Vagina (tissue), 2 donors: ENCODE results near the gene RPTOR. TPM values are rescaled to one million over a fixed set of nuclear protein-coding genes. Genes with fewer than 3 reads are reported as not detected.

Experiments
- DNase-seq, 2 donors: peaks; one replicate each; pipeline ENCODE4 v3.0.0-alpha.2; 2017; ENCODE audit errors: extremely low spot score in 2 of 2
- H3K27ac ChIP-seq: fragments of 200-600 bp; sonication (generic); one replicate; pipeline ENCODE4 v1.5.1; 2019
- H3K27me3 ChIP-seq: fragments of 200-600 bp; sonication (generic); one replicate; pipeline ENCODE4 v1.5.1; 2019
- H3K36me3 ChIP-seq, 2 donors: fragments of 200-600 bp; sonication (generic); one replicate each; pipeline ENCODE4 v1.5.1; 2017 to 2019
- H3K4me1 ChIP-seq: fragments of 200-600 bp; sonication (generic); one replicate; pipeline ENCODE4 v1.5.1; 2019
- H3K4me3 ChIP-seq, 2 donors: fragments of 200-600 bp; sonication (generic); 1 replicate in 1 of 2; 2 replicates in 1 of 2; pipeline ENCODE4 v1.5.1; 2016 to 2019
- H3K9me3 ChIP-seq: fragments of 200-600 bp; sonication (generic); one replicate; pipeline ENCODE4 v1.5.1; 2019
- POLR2A ChIP-seq, 2 donors: fragments of 450-650 bp; IDR thresholded peaks; one replicate each; pipeline ENCODE4 v1.6.1; 2017; ENCODE audit warnings: antibody characterized with exemption in 2 of 2, mild to moderate bottlenecking in 2 of 2, moderate library complexity in 2 of 2
- POLR2AphosphoS5 ChIP-seq, 2 donors: sonication (generic); formaldehyde crosslinking; IDR thresholded peaks; one replicate each; pipeline ENCODE4 v1.9.0; 2017; ENCODE audit warnings: antibody characterized with exemption in 2 of 2, mild to moderate bottlenecking in 2 of 2, low read depth in 1 of 2; ENCODE audit not compliant: insufficient read depth in 1 of 2
- intact Hi-C: fragments of 100-400 bp; cut with DNase I; formaldehyde crosslinking; loops from one replicate; pipeline ENCODE4 v1.15.1; 2023
- total RNA-seq: library from RNA; depleted of rRNA; stranded (reverse); fragments of >200 nt; gene quantifications from one replicate; pipeline ENCODE4 v1.2.3, GENCODE V29; 2016
- TF ChIP-seq, protein P1 (sequence below), 3 experiments: fragments of 450-650 bp in 2 of 3; fragments of 200-600 bp in 1 of 3; sonication (generic) in 1 of 3; IDR thresholded peaks; one replicate each; pipeline ENCODE4 v1.5.1; 2017 to 2019; ENCODE audit warnings: antibody characterized with exemption in 3 of 3, mild to moderate bottlenecking in 2 of 3, moderate library complexity in 2 of 3

RPTOR gene
- total RNA-seq, 1 donor from 2014 or later = 38.3 TPM

DNA sequence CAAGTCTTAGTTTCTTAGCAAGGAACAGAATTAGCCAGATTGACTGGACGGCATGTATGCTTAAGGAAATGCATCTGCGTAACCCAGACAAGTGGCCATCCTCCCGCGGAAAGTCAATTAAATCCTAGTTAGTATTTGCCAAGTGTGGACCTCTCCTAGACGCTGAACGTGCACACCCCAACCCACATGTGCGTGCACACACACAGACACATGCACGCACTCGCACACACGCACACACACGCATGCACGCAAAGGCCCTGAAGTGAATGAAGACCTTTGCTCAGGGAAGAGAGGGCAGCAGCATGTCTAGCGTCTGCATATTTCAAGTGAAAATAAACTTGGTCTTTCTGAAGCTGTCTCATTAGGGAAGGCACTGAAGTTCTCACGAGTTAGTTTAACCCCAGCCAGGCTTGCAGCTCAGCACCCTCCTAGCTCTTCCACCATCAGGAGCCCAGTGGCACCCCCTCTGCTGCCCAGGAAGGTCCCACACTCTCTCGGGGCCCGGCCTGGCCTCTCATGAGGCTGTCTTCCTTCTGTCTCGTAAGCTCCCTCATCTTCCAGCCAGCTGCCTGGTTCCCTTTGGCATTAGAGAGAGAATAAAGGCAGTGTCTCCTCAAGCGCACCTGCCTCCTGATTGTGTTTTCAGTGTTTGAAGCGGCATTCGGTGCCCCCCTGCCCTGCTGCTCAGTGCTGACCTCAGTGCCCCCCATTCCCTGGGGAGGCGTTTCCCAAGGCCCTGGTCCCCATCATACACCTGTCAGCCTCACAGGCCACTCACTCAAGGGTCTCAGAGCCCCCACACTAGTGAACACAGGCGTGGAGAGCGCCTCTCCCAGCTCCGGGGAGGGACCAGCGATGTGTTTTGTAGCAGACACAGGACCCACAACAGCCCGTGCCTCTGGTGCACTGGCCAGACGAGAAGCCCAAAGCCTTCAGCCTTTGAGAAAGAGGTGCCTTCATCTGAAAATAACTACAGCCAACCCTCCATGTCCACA, 394.8 kb downstream of the RPTOR start:
- Histone ChIP-seq H3K4me1 (peaks cover 24% of the 10 kb centered on the region), H3K4me3 (no peak overlapping the region), H3K9me3 (no peaks in the 10 kb centered on the region), H3K27me3 (no peaks in the 10 kb centered on the region), H3K27ac (no peak overlapping the region), H3K36me3 (peaks cover 0 to 5% of the 10 kb centered on the region in 2 donors)
- TF ChIP-seq, protein P1, sequence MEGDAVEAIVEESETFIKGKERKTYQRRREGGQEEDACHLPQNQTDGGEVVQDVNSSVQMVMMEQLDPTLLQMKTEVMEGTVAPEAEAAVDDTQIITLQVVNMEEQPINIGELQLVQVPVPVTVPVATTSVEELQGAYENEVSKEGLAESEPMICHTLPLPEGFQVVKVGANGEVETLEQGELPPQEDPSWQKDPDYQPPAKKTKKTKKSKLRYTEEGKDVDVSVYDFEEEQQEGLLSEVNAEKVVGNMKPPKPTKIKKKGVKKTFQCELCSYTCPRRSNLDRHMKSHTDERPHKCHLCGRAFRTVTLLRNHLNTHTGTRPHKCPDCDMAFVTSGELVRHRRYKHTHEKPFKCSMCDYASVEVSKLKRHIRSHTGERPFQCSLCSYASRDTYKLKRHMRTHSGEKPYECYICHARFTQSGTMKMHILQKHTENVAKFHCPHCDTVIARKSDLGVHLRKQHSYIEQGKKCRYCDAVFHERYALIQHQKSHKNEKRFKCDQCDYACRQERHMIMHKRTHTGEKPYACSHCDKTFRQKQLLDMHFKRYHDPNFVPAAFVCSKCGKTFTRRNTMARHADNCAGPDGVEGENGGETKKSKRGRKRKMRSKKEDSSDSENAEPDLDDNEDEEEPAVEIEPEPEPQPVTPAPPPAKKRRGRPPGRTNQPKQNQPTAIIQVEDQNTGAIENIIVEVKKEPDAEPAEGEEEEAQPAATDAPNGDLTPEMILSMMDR (IDR thresholded peaks at IDR 0.05) = no peak
- TF ChIP-seq POLR2AphosphoS5 (IDR thresholded peaks at IDR 0.05; ENCODE audit: insufficient read depth in 1 of 2, low read depth in 1 of 2) = no peak
- no peak for TF ChIP-seq POLR2A (IDR thresholded peaks at IDR 0.05)
- no peak for DNase-seq
- intact Hi-C loops = no loop called here

DNA sequence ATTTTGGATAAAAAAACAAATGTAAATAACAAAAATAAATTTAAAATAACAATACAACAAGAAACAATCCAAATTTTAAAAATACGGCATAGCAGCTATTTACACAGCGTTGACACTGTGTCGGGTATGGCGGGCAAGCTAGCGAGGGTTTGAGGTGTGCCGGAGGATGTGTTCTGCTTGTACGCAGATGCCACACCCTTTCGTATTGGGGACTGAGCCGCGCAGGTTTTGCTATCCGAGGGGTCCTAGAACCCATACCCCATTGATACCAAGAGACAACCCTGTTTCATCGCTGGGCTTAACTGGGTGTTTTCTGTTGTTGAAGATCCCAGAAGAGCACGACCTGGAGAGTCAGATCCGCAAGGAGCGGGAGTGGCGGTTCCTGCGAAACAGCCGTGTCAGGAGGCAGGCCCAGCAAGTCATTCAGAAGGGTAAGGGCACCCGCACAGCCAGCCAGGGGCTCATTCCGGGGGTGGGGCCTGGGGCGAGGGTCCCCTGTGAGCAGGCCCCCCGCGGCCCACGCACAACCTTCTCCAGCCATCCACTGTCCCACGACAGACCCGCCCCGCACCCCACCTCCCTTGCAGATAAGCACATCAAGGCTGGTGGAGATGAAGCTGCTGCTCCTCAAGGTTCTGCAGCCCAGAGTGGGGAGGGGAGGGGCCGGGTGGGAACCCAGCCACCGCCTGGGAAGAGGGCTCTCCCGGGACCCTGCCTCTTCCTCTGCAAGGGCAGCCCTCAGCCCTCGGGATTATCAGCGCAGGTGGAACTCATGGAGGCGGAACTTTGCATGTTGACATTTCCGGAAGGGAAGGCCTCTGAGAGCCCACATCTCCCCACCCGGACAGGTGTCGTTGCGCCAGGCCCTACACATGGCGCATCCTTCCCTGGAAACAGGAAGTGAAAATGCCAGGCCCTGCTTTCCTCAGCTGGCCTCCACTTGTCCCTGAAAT, 395.8 kb downstream of the RPTOR start:
- H3K36me3 ChIP-seq = peaks cover 0 to 6% of the 10 kb centered on the region in 2 donors
- no peaks in the 10 kb centered on the region for H3K9me3 ChIP-seq
- no peaks in the 10 kb centered on the region for H3K27me3 ChIP-seq
- H3K27ac ChIP-seq = peak overlapping the region; percentile 86
- intact Hi-C loops = no loop called here
- H3K4me3 ChIP-seq = no peak overlapping the region
- TF ChIP-seq POLR2A (IDR thresholded peaks at IDR 0.05) (no peak), POLR2AphosphoS5 (IDR thresholded peaks at IDR 0.05; ENCODE audit: insufficient read depth in 1 of 2, low read depth in 1 of 2) (no peak)
- TF ChIP-seq, protein P1 (IDR thresholded peaks at IDR 0.05) = no peak
- peaks cover 26% of the 10 kb centered on the region for H3K4me1 ChIP-seq
- DNase-seq = no peak

DNA sequence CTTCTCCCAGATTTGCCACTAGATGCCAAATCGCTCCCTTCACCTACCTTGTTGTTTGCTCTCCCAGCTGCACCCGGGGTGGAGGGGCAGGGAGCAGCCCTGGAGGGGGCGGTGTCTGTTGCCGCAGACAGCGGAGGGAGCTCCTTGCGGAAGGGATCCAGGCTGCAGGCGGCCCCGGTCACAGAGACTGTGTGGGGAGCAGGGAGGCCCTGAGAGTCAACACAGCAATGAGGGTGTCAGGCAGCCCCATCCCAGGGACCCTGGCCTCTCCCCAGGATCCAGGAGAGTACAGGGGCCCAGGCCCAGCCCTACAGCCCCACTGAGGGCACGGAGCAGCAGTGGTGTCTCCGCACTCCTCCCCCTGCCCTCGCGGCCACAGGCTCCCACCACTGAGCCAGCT, 396.5 kb downstream of the RPTOR start:
- Histone ChIP-seq H3K4me3 (no peak overlapping the region), H3K36me3 (peaks cover 0 to 13% of the 10 kb centered on the region in 2 donors), H3K9me3 (no peaks in the 10 kb centered on the region), H3K27ac (peak overlapping the region; percentile 86), H3K27me3 (no peaks in the 10 kb centered on the region), H3K4me1 (peaks cover 26% of the 10 kb centered on the region)
- DNase-seq = no peak
- intact Hi-C loops = no loop called here
- TF ChIP-seq POLR2A (IDR thresholded peaks at IDR 0.05) = no peak
- TF ChIP-seq POLR2AphosphoS5 (IDR thresholded peaks at IDR 0.05; ENCODE audit: insufficient read depth in 1 of 2, low read depth in 1 of 2) = no peak
- TF ChIP-seq, protein P1 (IDR thresholded peaks at IDR 0.05) = no peak

DNA sequence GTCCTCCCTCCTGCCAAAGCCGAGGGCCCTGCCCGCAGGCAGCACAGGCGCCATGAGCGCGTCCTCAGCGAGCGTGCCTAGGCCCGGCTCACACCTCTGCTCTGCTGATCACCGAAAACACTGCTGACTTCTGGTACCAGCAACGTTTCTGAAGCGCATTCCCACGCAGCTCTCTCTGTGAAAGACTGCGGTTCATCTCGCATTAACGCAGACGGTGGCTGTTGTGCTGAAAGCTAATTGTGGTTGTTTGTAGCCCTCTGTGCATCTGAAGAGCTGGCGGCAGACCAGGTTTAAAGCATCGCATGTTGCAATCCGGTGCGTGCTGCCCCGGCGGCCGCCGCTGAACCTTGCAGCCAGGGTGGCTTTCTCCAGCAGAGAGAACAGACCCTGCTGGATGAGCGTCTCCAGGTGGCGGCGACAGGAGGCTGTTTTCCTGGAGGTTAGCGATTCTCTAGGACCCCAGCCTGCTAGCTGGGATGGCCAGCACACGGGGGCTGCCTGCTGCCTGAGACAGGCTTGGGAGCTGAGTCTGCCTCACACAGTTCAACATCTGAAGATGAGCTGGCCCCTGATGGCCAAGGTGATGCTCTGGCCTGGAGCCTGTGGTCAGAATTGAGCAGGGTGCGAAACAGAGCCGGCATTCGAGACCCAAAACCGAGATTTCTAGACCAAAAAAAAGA, 397.2 kb downstream of the RPTOR start:
- Histone ChIP-seq H3K36me3 (peaks cover 0 to 20% of the 10 kb centered on the region in 2 donors), H3K4me3 (no peak overlapping the region), H3K9me3 (no peaks in the 10 kb centered on the region), H3K4me1 (peaks cover 26% of the 10 kb centered on the region), H3K27me3 (no peaks in the 10 kb centered on the region), H3K27ac (peak overlapping the region; percentile 86)
- TF ChIP-seq, protein P1 (IDR thresholded peaks at IDR 0.05) = no peak
- TF ChIP-seq POLR2AphosphoS5 (IDR thresholded peaks at IDR 0.05; ENCODE audit: insufficient read depth in 1 of 2, low read depth in 1 of 2) (no peak), POLR2A (IDR thresholded peaks at IDR 0.05) (no peak)
- intact Hi-C loops = no loop called here
- no peak for DNase-seq
